ENCODE results near the gene SPATA33.

DNA sequence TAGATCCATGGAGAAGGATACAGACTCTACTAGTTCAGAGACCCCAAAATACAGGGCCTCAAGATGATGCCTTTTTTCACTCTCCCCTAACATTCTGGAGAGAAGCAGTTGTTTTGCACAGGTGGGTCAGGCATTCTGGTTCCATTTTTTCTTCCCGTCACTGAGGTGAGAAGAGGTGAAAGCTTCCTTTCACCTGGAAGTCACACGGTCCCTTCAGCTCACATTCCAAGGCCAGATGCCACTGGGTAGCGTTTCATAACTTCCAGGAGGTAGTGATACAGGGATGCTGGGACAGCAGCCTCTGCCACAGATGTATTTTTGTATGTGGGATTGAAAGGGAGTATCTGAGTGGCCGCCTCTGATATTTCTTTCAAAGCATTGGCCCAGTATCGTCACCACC lies 30.8 kb downstream of the SPATA33 start:
- TF ChIP-seq, protein P1, sequence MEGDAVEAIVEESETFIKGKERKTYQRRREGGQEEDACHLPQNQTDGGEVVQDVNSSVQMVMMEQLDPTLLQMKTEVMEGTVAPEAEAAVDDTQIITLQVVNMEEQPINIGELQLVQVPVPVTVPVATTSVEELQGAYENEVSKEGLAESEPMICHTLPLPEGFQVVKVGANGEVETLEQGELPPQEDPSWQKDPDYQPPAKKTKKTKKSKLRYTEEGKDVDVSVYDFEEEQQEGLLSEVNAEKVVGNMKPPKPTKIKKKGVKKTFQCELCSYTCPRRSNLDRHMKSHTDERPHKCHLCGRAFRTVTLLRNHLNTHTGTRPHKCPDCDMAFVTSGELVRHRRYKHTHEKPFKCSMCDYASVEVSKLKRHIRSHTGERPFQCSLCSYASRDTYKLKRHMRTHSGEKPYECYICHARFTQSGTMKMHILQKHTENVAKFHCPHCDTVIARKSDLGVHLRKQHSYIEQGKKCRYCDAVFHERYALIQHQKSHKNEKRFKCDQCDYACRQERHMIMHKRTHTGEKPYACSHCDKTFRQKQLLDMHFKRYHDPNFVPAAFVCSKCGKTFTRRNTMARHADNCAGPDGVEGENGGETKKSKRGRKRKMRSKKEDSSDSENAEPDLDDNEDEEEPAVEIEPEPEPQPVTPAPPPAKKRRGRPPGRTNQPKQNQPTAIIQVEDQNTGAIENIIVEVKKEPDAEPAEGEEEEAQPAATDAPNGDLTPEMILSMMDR (IDR thresholded peaks at IDR 0.05): no peak
- TF ChIP-seq POLR2A (IDR thresholded peaks at IDR 0.05; ENCODE audit: low read length): no peak
- TF ChIP-seq, protein P2, sequence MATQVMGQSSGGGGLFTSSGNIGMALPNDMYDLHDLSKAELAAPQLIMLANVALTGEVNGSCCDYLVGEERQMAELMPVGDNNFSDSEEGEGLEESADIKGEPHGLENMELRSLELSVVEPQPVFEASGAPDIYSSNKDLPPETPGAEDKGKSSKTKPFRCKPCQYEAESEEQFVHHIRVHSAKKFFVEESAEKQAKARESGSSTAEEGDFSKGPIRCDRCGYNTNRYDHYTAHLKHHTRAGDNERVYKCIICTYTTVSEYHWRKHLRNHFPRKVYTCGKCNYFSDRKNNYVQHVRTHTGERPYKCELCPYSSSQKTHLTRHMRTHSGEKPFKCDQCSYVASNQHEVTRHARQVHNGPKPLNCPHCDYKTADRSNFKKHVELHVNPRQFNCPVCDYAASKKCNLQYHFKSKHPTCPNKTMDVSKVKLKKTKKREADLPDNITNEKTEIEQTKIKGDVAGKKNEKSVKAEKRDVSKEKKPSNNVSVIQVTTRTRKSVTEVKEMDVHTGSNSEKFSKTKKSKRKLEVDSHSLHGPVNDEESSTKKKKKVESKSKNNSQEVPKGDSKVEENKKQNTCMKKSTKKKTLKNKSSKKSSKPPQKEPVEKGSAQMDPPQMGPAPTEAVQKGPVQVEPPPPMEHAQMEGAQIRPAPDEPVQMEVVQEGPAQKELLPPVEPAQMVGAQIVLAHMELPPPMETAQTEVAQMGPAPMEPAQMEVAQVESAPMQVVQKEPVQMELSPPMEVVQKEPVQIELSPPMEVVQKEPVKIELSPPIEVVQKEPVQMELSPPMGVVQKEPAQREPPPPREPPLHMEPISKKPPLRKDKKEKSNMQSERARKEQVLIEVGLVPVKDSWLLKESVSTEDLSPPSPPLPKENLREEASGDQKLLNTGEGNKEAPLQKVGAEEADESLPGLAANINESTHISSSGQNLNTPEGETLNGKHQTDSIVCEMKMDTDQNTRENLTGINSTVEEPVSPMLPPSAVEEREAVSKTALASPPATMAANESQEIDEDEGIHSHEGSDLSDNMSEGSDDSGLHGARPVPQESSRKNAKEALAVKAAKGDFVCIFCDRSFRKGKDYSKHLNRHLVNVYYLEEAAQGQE (IDR thresholded peaks at IDR 0.05): no peak
- no peak for TF ChIP-seq EP300 (IDR thresholded peaks at IDR 0.05)
- TF ChIP-seq, protein P3, sequence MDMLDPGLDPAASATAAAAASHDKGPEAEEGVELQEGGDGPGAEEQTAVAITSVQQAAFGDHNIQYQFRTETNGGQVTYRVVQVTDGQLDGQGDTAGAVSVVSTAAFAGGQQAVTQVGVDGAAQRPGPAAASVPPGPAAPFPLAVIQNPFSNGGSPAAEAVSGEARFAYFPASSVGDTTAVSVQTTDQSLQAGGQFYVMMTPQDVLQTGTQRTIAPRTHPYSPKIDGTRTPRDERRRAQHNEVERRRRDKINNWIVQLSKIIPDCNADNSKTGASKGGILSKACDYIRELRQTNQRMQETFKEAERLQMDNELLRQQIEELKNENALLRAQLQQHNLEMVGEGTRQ (IDR thresholded peaks at IDR 0.05): no peak
- TF ChIP-seq HDAC2 (IDR thresholded peaks at IDR 0.05): no peak
- TF ChIP-seq, protein P4, sequence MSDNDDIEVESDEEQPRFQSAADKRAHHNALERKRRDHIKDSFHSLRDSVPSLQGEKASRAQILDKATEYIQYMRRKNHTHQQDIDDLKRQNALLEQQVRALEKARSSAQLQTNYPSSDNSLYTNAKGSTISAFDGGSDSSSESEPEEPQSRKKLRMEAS (IDR thresholded peaks at IDR 0.05): no peak
- no peak for TF ChIP-seq CEBPB (IDR thresholded peaks at IDR 0.05)
- TF ChIP-seq PHF8 (IDR thresholded peaks at IDR 0.05; ENCODE audit: borderline replicate concordance, low read depth): no peak
- TF ChIP-seq RAD21 (conservative IDR thresholded peaks at IDR 0.05 in 1 of 2, IDR thresholded peaks at IDR 0.05 in 1 of 2): no peak
- TF ChIP-seq RFX5 (IDR thresholded peaks at IDR 0.05): no peak
- no peak for TF ChIP-seq CBX8 (IDR thresholded peaks at IDR 0.05)
- TF ChIP-seq CHD4 (IDR thresholded peaks at IDR 0.05; ENCODE audit: borderline replicate concordance): no peak

All from A549 (cell line).